MG63 (cell line): ENCODE results near the gene SLIT3. TPM values are rescaled to one million over a fixed set of nuclear protein-coding genes. Genes with fewer than 3 reads are reported as not detected.
A peak's percentile ranks its signal among the peaks of the same experiment; 100 is the strongest.

Experiments
- DNase-seq: peaks from one replicate; pipeline ENCODE4 v3.0.0-alpha.2; 2020
- H3K27me3 ChIP-seq: fragments of 250-450 bp; sonication (Bioruptor Pico); 2 replicates; pipeline ENCODE4 v1.5.1; 2020; ENCODE audit warnings: mild to moderate bottlenecking, moderate library complexity
- H3K36me3 ChIP-seq: fragments of 250-450 bp; sonication (Bioruptor Pico); 2 replicates; pipeline ENCODE4 v1.5.1; 2020; ENCODE audit warnings: mild to moderate bottlenecking, moderate library complexity
- H3K4me3 ChIP-seq: fragments of 250-450 bp; sonication (Bioruptor Pico); 2 replicates; pipeline ENCODE4 v1.5.1; 2020; ENCODE audit warnings: mild to moderate bottlenecking, moderate library complexity
- H3K9me3 ChIP-seq: fragments of 250-450 bp; sonication (Bioruptor Pico); 2 replicates; pipeline ENCODE4 v1.5.1; 2020; ENCODE audit warnings: mild to moderate bottlenecking, moderate library complexity
- total RNA-seq: library from RNA; depleted of rRNA; stranded (reverse); fragments of >200 nt; shearing (Covaris generic); gene quantifications from 2 replicates; pipeline ENCODE4 v1.2.3, GENCODE V29; 2014; ENCODE audit warnings: low replicate concordance

Gene SLIT3
- total RNA-seq, 1 experiment from 2014 or later = 8.0 TPM

DNA sequence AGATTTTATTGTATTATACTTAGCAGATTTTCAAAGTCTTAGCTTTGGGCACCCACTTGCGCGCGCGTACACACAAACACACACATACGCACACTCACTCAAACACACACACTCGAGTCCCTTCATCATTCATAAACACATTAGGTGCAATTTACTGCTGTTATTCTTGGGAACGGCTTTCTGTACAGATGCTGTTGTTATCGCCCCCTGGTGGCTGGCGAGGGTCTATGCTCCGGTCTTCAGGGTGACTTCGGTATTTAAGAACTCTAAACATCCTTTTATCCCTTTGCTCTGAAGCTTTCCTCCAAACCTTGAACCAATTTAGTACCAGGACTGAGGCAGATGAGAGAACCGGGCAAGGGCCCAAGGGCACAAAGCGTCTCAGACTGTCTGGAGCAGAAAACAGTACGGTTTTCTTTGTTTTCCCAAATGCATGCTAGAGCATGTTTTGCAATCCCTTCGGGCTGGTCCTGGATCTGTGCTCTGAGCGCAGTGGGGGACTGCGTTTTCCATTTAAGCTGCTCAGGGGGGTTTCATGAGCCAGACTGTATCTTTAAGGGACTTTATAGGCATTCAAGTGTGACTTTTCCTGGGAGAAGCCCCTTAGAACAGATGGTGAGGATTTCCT lies 1.7 kb upstream of the SLIT3 start:
- Histone ChIP-seq H3K9me3 (no peaks in the 10 kb centered on the region), H3K4me3 (no peak overlapping the region), H3K27me3 (no peaks in the 10 kb centered on the region; the same call in 1 of the 2 replicates), H3K36me3 (no peaks in the 10 kb centered on the region)
- peak; percentile 78 for DNase-seq

DNA sequence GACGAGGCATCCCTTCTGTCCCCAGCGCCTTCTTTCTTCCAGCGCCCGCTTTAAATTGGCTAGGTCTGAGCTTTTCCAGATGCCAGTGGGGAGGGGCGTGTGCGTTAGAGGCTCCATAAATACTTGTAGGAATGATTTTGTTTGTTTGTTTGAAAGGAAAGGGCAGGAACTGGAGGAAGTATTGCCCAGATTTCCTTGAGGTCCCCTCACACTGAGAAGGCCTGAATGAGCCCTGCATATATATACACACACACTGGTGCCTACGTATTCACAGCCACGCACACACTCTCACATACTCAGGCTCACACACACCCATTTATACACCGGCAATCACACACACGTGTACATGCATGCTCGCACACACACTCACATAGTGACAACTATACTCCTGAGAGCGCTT lies 1.0 kb upstream of the SLIT3 start:
- DNase-seq = no peak
- Histone ChIP-seq H3K27me3 (no peaks in the 10 kb centered on the region; the same call in 1 of the 2 replicates), H3K36me3 (no peaks in the 10 kb centered on the region), H3K4me3 (no peak overlapping the region), H3K9me3 (no peaks in the 10 kb centered on the region)

DNA sequence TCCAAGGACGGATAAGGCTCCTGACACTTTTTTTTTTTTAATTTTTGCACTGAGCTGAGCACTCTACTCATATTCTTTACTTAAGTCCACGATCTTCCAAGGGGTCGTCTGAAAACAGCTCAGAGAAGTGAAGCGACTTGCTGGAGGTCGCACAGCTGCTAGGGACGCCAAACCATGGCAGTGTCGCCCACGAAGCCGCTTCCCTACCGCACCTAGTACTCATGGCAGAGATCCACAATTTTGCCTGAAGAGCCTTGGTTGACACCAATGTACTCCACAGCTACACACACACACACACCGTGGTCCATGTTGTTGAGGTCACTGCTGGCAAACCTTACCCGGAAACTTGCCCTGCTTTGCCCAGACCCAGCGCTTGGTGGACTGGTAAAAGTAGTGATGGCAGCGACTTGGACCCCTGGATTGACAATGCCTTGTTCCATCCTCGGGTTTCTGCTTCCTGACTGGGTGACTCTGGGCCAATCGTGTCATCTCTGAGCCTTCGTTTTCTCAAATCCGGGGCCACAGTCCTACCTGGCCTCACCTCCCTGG lies 521 bp upstream of the SLIT3 start:
- H3K4me3 ChIP-seq = peak overlapping the region; percentile 43
- DNase-seq = peak; percentile 20
- no peaks in the 10 kb centered on the region for H3K9me3 ChIP-seq
- H3K27me3 ChIP-seq = no peaks in the 10 kb centered on the region; the same call in 1 of the 2 replicates
- H3K36me3 ChIP-seq = no peaks in the 10 kb centered on the region

DNA sequence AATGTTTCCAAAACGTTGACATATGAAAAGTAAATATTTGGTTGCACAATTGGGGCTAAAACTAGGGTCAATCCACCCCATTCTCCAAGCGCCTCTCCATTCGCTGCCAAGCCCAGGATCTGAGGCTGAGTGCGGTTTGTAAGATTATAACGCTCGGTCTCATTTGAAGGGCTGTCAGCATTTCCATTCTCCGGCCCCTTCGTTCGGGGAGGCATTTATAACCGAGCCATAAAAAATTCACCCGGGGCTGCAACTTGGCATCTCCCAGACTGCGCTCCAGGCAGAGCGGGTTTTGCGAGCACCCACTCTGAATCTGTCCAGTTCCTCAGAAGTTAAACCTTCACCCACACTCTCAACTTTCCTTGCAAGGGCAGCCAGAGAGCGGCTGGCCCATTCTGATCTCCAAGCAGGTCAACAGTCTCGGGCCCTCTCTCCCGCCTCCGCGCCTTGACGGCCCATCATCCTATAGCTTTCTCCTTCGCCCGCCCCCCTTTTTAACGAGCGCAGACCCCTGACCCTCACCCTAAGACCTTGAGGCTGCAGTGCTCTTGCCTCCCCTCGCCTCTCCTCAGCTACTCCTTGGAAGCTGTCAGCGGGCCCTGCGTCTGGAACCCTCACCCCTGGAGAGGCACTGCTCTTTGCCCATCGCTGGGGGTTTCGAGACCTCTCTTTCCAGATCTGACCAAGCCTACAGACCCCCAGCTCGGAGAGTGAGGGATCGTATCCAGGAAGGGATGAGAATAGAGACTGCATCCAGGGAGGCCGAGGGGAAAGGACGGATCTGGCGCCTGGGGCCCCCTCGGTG lies 1.1 kb downstream of the SLIT3 start:
- DNase-seq = no peak
- Histone ChIP-seq H3K27me3 (no peaks in the 10 kb centered on the region; the same call in 1 of the 2 replicates), H3K9me3 (no peaks in the 10 kb centered on the region), H3K4me3 (peak overlapping the region; percentile 43), H3K36me3 (no peaks in the 10 kb centered on the region)

DNA sequence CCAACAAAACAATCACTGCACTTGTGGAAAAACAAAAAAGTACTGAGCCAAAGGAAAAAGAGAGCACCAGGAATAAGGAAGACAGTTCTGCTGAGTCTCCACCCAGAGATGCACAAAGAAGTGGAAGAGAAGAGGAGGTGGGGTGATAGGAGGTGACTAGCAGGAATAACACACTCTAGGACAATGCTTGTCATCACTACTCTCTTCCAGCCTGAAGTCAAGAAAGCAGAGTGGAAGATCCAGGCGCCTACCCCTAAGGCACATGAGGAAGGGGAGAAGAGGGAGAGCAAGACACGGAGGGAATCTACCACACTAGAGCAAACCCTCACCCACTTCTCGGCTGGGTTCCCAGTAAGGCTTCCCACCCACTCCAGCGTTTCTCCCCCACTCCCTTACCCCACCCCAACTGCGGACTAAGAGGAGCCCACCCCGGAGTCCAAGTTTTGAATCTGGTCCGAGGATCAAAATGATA lies 1.7 kb downstream of the SLIT3 start:
- DNase-seq = no peak
- no peaks in the 10 kb centered on the region for H3K9me3 ChIP-seq
- H3K4me3 ChIP-seq = no peak overlapping the region; the same call in 1 of the 2 replicates

DNA sequence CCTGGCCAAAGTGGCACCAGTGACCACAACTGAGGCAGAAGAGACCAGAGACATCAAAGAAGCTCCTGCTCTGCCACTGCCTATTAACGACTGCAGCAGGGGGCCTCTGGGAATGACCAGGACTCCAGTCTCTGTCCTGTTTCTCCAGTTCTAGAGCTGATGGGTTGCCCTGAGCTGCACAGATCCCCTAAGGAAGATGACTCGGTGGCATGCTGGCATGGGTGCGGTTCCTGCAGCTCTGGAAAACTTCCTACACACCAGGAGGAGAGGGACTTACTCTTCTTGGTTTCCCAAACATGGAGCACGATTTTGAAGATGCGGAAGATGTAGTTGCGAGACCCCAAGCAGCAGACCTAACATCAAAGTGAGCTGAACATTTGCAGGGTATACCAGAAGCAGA lies 2.7 kb downstream of the SLIT3 start:
- Histone ChIP-seq H3K4me3 (no peak overlapping the region), H3K9me3 (no peaks in the 10 kb centered on the region), H3K27me3 (no peaks in the 10 kb centered on the region; the same call in 1 of the 2 replicates), H3K36me3 (no peaks in the 10 kb centered on the region; the same call in 1 of the 2 replicates)
- peak; percentile 23 for DNase-seq

More for the DNA sequence above, 1.7 kb downstream of the SLIT3 start:
- Histone ChIP-seq H3K36me3 (no peaks in the 10 kb centered on the region), H3K27me3 (no peaks in the 10 kb centered on the region; the same call in 1 of the 2 replicates)

DNA sequence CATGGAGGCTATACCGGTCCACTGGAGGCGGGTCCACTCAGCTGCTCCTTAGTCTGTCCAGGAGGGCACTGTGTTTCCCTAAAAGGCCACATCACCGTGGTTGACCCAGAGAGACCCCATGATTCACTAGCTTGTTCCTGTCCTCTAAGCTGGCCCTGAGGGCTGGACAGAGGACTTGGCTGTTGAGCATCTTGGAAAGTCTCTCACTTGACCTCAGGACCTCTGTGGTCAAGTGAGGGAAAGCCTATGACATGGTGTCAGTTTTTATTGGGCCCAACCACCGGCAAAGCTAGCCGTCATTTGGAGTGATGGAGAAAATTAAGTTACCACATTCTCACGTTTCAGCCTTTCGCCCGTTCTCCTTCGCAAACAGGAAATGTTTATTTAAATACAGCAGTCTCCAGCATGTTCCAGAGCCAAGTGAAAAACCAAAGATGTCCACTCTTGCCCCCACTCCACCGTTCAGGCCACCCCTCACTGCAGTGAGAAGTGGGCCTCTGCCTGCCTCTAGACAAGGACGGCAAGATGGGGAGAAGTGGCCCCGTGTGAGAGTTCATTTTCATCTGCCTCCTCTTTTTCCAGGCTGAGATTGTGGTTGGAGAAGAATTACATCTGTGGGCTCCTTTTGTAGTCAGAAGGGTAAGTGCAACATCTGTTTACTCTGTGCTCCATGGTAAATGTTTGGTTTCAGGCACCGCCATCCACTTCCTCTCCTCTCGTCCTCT lies 4.4 kb downstream of the SLIT3 start:
- Histone ChIP-seq H3K27me3 (no peaks in the 10 kb centered on the region; the same call in 1 of the 2 replicates), H3K36me3 (no peaks in the 10 kb centered on the region; the same call in 1 of the 2 replicates), H3K9me3 (no peaks in the 10 kb centered on the region), H3K4me3 (no peak overlapping the region)
- DNase-seq = peak; percentile 78

DNA sequence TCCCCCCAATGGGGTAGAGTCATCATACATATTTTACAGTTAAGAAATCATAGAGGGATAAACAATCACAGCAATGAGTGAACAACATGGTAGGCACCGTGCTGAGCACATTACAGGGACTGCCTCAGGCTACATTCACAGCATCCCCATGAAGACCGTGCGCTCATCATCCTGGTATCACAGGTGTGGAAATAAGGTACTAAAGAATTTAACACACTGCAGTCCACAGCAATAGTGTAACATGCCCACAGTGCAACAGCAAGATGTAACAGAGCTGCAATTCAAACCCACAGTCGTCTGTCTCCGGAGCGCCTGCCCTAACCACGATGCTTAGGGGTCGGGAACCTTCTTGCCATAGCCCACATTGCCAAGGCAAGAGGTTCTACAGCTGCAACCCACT lies 5.6 kb downstream of the SLIT3 start:
- no peaks in the 10 kb centered on the region; the same call in 1 of the 2 replicates for H3K36me3 ChIP-seq
- no peaks in the 10 kb centered on the region for H3K27me3 ChIP-seq
- H3K9me3 ChIP-seq = no peaks in the 10 kb centered on the region
- no peak overlapping the region for H3K4me3 ChIP-seq
- no peak for DNase-seq

DNA sequence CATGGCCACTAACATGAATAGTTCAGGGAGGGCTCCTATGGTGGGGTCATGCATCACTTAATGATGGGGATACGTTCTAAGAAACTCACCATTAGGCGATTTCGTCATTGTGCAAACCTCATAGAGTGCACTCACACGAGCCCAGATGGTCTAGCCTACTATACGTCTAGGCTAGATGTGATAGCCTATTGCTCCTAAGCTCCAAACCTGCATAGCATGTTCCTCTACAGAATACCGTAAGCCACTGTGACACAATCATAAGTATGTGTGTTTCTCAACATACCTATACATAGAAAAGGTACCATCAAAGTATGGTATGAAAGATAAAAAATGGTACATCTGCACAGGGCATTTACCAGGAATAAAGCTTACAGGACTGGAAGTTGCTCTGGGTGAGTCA lies 6.3 kb downstream of the SLIT3 start:
- Histone ChIP-seq H3K27me3 (no peaks in the 10 kb centered on the region), H3K4me3 (no peak overlapping the region), H3K9me3 (no peaks in the 10 kb centered on the region), H3K36me3 (no peaks in the 10 kb centered on the region; the same call in 1 of the 2 replicates)
- DNase-seq = no peak

DNA sequence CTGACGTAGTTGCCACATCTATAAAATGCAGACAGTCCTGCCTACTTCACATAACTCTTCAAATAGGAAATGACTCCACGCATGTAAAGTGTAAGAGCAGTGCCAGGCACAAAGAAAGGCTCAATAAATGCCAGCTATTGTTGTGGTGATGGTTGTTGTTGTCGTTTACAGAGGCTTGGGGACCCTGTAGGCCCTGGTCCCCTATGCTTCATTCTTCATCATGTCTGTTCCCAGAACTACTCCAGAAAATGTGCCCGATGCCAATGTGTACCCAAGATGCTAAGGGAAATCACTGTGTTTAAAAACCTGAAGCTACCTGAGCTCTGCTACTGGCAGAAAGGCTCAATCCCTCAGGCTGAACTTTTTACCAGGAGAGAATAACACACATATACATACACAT lies 9.1 kb downstream of the SLIT3 start:
- no peaks in the 10 kb centered on the region; the same call in 1 of the 2 replicates for H3K36me3 ChIP-seq
- H3K27me3 ChIP-seq = no peaks in the 10 kb centered on the region
- no peak for DNase-seq
- H3K4me3 ChIP-seq = no peak overlapping the region
- no peaks in the 10 kb centered on the region for H3K9me3 ChIP-seq

DNA sequence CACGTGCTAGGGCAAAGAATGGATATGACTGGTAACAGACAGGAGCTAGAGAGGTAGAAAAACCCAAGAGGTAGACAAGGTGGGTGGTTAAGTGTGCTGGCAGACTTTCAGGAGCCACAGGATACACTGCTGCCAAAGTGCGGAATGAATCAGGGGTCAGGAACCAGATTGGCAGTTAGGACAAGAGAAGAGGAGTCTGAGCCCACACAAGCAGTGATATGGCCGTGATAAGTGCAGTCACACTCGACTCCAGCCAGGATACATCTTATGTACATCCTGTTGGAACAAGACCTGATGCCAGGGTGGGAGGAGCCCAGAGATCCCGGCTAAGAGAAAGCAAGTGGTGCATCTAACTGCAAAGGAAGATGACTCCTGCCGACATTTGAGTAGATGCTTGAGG lies 10.0 kb downstream of the SLIT3 start:
- Histone ChIP-seq H3K4me3 (no peak overlapping the region), H3K36me3 (no peaks in the 10 kb centered on the region; the same call in 1 of the 2 replicates), H3K9me3 (peaks cover 4% of the 10 kb centered on the region), H3K27me3 (no peaks in the 10 kb centered on the region)
- DNase-seq = peak; percentile 80

DNA sequence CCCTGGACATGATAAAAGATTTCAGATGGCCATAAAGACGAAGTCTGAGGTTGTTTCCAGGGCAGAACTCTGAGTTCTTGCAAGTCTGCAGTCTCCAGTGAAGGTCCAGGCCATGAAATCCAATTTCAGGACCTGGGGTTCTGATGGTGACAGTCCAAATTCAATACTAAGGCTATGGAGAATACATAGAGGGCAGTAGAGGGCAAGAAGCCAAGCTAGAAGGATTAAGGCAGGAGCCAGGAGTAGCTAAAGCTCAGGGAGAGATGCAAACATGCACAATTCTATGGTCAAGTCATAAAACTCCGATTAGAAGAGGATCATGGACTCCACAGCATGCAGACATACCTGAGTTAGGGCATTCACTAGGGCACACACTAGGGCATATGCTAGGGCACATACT lies 11.4 kb downstream of the SLIT3 start:
- H3K36me3 ChIP-seq = no peaks in the 10 kb centered on the region; the same call in 1 of the 2 replicates
- no peak overlapping the region for H3K4me3 ChIP-seq
- H3K27me3 ChIP-seq = no peaks in the 10 kb centered on the region
- no peak for DNase-seq
- H3K9me3 ChIP-seq = peaks cover 7% of the 10 kb centered on the region

DNA sequence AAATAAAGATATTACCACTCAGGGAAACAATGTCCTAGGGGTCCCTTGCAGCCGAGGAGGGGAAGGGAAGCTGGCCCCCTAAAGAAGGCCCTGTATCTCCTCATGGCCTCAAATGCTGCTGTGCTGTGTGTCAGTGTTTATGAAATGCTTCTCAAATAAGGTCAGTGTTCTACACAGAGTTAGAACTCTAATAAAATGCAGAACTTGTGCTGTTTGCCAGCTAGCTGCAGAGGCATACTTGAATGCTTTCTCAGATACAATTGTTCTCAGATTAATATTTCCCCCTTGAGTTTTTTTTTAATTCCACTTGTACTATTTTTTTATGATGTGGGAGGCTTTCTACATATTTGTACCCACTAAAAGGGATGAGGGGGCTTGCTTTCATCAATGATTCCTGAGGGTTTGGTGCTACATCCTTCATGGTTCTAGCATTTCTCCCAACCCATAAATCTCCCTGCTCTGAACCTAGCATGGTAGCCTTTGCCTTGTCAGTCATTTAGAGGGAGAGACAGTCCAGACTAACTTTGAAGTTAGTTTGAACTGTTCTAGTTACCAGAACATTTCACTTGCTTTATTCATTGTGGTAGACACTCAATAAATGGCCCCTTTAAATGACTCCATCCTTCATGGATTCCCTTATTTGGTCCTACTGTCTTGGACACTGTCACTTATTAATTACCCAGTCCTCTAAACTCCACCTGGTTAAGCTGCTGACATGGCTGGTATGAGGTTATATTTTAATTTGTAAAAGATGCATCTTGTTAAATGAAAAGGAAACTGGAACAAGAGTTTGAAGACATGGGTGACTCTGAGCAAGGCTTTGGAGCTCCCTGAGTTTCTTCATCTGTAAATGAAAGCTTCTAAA lies 12.6 kb downstream of the SLIT3 start:
- no peaks in the 10 kb centered on the region for H3K27me3 ChIP-seq
- no peak for DNase-seq
- H3K4me3 ChIP-seq = no peak overlapping the region
- no peaks in the 10 kb centered on the region for H3K36me3 ChIP-seq
- H3K9me3 ChIP-seq = peaks cover 7% of the 10 kb centered on the region

DNA sequence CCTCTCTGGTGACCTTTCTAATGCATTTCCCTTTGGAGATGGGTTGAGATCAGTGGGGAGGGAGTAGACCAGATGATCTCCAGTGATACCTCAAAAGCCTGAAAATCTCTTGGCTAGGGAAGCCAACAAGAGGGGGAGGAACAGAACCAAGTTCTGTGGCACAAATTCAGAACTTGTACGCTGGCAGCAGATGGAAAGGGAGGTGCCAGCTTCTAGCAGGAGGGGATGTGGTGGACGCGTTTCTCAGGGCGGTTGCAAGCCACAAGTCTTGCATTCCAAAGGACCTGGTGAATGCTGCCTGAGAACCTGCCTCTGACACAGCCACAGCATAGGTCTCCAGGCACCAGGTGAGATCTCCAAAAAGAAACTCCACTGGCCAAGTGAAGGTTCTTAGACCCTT lies 13.4 kb downstream of the SLIT3 start:
- H3K4me3 ChIP-seq = no peak overlapping the region

DNA sequence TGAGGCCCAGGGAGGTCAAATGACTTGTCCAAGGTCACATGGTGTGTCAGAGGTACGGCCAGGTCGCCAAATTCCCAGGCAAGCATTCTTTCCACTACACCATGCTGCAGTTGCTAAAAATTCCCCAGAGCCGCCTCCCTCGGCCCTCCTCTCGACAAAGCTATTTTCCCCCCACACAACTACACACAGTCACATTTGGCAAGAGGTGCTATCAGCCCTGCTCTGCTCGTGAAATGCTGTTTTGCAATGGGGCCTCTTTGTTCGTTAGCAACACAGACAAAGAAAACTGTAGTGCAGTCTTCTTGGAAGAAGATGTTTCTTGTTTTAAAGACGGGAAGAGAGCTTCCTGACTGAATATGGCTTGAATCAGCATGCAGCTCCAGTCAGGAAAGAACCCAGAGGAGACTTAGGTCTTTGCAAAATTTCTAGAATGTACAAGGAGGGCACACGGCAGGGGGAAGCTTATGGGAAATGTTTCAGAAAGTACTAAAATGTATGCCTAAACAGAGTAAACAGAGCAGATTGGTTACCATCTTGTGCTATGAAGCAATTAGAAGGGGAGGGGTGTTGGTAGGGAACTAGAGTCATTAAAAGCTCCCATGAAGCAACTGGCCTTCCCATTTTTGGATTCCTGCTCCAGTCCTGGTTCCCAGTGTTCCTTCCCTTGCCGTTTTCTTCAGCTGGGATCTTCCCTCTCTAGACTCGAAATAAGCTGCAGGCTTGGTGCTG lies 14.2 kb downstream of the SLIT3 start:
- DNase-seq = no peak
- H3K27me3 ChIP-seq = no peaks in the 10 kb centered on the region

More for the DNA sequence above, 13.4 kb downstream of the SLIT3 start:
- Histone ChIP-seq H3K9me3 (peaks cover 7% of the 10 kb centered on the region), H3K27me3 (no peaks in the 10 kb centered on the region), H3K36me3 (no peaks in the 10 kb centered on the region)
- no peak for DNase-seq

More for the DNA sequence above, 14.2 kb downstream of the SLIT3 start:
- peaks cover 7% of the 10 kb centered on the region for H3K9me3 ChIP-seq
- H3K36me3 ChIP-seq = no peaks in the 10 kb centered on the region
- no peak overlapping the region for H3K4me3 ChIP-seq
